Thyroid gland (tissue), 4 donors: ENCODE results near the gene NIPAL3.

Source experiments
- CTCF ChIP-seq, 6 experiments: fragments of 200-600 bp in 3 of 6; fragments of 450-650 bp in 3 of 6; sonication (generic) in 3 of 6; IDR thresholded peaks; one replicate each; pipeline ENCODE4 v1.5.1; 2016 to 2019; ENCODE audit warnings: antibody characterized with exemption in 6 of 6, mild to moderate bottlenecking in 2 of 6, inconsistent platforms in 1 of 6, moderate library complexity in 1 of 6
- POLR2A ChIP-seq, 2 donors: fragments of 450-650 bp; IDR thresholded peaks; one replicate each; pipeline ENCODE4 v1.6.1; 2017; ENCODE audit warnings: antibody characterized with exemption in 2 of 2, mild to moderate bottlenecking in 2 of 2, moderate library complexity in 1 of 2

DNA sequence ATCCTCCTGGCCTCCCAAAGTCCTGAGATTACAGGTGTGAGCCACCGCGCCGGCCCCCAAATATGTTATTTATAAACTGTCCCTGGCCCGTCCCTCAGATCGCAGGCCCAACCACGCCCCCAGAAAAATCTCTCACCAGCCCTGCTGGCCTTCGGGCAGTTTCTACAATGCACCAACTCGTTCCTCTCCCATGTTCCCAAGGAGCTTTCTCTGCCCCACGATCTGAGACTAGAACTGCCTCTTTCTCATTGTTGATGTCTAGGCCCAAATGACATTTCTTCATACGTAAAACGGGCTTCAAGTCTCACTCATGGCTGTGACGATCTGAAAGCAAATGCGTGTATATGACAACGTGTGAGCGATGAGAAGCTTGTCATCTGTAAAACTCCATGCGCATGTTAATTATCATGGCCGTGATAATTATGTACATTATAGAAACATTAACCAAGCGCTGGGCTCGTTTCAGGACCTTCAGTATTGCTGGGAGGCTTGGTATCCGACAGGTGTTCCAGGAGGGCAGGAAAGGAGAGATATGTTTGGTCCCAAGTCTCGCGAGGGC, 748 bp upstream of the NIPAL3 start:
- no peak for TF ChIP-seq CTCF (IDR thresholded peaks at IDR 0.05)
- no peak for TF ChIP-seq POLR2A (IDR thresholded peaks at IDR 0.05)
